ENCODE results near the gene TM4SF4.

The TM4SF4 gene

DNA sequence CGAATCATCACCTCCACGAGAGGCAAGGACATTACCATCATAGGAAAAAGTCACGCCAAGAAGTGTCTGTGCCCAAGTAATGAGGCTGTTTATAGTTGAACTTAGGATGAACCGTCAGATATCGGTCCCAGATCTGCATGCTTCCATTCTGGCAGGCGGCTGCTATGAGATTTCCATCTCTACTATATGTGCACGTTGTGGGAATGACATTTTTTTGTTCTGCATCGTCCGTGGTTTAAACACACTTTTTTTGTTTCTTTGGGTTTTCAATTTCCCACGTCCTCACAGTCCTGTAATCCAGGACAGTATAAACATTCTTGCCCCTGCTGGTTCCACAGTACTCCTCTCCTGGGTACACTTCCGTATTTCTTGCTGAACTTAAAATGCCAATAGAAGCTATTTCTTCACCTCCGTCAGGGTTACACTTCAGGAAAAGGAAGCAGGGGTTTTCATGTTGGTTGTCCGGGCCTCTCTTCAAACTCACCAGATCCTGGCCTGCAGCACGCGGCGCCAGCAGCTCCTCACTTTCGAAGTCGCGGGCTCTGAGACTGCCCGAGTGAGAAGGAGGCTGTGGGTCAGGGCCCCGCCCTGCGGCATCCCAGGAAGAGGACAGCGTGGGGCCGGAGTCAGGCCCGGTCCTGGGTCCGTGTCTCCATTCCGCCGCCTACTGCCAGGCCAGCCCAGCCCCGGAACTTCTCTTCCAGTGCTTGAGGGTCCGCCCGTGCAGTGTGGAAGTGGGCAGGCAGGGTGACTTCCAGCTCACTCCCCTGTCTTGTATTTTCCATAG is 9.8 kb upstream of the TM4SF4 start:
- H3K27ac ChIP-seq = no peak overlapping the region
- no peak overlapping the region for H3K4me2 ChIP-seq
- no peak overlapping the region for H3K4me3 ChIP-seq (IDR thresholded peaks at IDR 0.05; ENCODE audit: insufficient read depth, low read depth, low read length)
- TF ChIP-seq, protein P1, sequence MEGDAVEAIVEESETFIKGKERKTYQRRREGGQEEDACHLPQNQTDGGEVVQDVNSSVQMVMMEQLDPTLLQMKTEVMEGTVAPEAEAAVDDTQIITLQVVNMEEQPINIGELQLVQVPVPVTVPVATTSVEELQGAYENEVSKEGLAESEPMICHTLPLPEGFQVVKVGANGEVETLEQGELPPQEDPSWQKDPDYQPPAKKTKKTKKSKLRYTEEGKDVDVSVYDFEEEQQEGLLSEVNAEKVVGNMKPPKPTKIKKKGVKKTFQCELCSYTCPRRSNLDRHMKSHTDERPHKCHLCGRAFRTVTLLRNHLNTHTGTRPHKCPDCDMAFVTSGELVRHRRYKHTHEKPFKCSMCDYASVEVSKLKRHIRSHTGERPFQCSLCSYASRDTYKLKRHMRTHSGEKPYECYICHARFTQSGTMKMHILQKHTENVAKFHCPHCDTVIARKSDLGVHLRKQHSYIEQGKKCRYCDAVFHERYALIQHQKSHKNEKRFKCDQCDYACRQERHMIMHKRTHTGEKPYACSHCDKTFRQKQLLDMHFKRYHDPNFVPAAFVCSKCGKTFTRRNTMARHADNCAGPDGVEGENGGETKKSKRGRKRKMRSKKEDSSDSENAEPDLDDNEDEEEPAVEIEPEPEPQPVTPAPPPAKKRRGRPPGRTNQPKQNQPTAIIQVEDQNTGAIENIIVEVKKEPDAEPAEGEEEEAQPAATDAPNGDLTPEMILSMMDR (conservative IDR thresholded peaks at IDR 0.05; ENCODE audit: low read depth, low read length) = no peak
- no peaks in the 10 kb centered on the region for H3K79me2 ChIP-seq (ENCODE audit: insufficient read depth, low read depth)
- H4K20me1 ChIP-seq (ENCODE audit: insufficient read depth) = no peaks in the 10 kb centered on the region
- H3K4me1 ChIP-seq (ENCODE audit: low read depth, poor library complexity, severe bottlenecking) = no peaks in the 10 kb centered on the region
- H3K36me3 ChIP-seq (ENCODE audit: insufficient read depth) = no peaks in the 10 kb centered on the region
- H2AFZ ChIP-seq (ENCODE audit: low read depth) = no peak overlapping the region
- no peaks in the 10 kb centered on the region for H3K27me3 ChIP-seq (ENCODE audit: insufficient read depth, low read depth)
- no peak overlapping the region for H3K9ac ChIP-seq

DNA sequence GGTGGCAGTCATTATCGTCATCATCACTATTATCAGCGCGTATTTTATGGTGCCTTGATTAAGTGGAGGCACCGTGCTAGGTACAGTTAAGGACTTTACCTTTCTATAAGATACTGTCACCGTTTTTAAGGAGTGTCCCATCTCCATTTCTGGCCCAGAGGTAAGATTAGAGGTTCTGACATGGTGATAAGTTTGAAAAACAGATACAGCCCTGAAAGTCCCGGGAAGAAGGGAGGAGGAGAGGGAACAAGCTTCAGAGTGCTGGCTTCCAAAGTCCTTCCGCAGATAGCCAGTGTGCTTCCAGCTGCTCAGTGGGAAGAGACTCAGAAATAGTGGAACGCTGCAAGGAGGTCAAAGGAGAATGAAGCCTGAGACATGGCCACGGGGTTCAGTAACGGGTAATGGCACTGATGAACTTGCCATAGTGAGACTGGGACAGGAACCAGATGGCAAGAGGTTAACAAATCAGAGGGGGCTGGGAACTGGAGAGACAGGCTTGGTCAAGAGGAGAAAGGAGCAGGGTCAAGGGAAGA is 9.1 kb upstream of the TM4SF4 start:
- no peak overlapping the region for H3K4me3 ChIP-seq (IDR thresholded peaks at IDR 0.05; ENCODE audit: insufficient read depth, low read depth, low read length)
- H3K4me1 ChIP-seq (ENCODE audit: low read depth, poor library complexity, severe bottlenecking) = no peaks in the 10 kb centered on the region
- no peaks in the 10 kb centered on the region for H3K36me3 ChIP-seq (ENCODE audit: insufficient read depth)
- TF ChIP-seq, protein P1 (conservative IDR thresholded peaks at IDR 0.05; ENCODE audit: low read depth, low read length) = no peak
- H3K4me2 ChIP-seq = no peak overlapping the region
- H3K27ac ChIP-seq = no peak overlapping the region
- H2AFZ ChIP-seq (ENCODE audit: low read depth) = no peak overlapping the region
- no peaks in the 10 kb centered on the region for H4K20me1 ChIP-seq (ENCODE audit: insufficient read depth)
- no peaks in the 10 kb centered on the region for H3K79me2 ChIP-seq (ENCODE audit: insufficient read depth, low read depth)
- no peaks in the 10 kb centered on the region for H3K27me3 ChIP-seq (ENCODE audit: insufficient read depth, low read depth)
- no peak overlapping the region for H3K9ac ChIP-seq

- H2AFZ ChIP-seq (ENCODE audit: low read depth) = no peak overlapping the region
- H3K4me1 ChIP-seq (ENCODE audit: low read depth, poor library complexity, severe bottlenecking) = no peaks in the 10 kb centered on the region
- H3K36me3 ChIP-seq (ENCODE audit: insufficient read depth) = no peaks in the 10 kb centered on the region
- H3K9ac ChIP-seq = no peak overlapping the region
- TF ChIP-seq, protein P1 (conservative IDR thresholded peaks at IDR 0.05; ENCODE audit: low read depth, low read length) = no peak
- H3K27ac ChIP-seq = no peak overlapping the region
- no peak overlapping the region for H3K4me3 ChIP-seq (IDR thresholded peaks at IDR 0.05; ENCODE audit: insufficient read depth, low read depth, low read length)
- no peaks in the 10 kb centered on the region for H3K79me2 ChIP-seq (ENCODE audit: insufficient read depth, low read depth)
- H3K27me3 ChIP-seq (ENCODE audit: insufficient read depth, low read depth) = no peaks in the 10 kb centered on the region
- no peak overlapping the region for H3K4me2 ChIP-seq
- H4K20me1 ChIP-seq (ENCODE audit: insufficient read depth) = no peaks in the 10 kb centered on the region
Measured at GRCh38 chr3:149466192-149466591, 8.3 kb upstream of the TM4SF4 start.

DNA sequence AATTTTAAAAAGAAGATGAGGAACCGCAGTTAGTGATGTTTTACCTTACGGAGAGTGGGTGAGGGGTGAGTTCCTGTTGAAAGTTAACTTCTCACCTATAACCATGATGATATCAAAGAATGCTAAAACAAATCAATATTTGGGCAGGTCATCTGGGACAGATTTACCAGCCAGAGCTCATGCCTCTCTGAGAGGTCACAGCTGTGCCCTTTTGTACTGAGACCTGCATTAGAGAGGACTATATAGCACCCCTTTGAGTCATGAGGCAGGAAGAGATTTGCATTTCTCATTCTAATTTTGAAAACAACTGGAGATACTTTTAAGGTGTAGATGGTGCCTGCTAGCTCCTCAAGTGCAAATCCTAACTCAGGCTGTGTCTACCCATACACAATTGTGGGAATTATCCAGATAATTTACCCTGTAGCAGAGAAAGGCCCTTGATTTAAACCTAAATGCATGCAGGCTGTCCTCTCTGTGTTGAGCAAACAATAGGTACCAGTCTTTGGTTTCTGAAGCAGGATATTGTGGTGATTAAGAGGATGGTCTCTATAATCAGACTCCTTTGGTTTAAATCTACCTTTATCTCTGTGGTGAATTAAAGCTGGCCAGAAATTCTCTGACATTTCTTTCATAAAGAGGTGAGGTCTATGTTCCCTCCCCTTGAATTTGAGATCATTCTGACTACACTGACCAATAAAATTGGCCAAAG is 5.8 kb upstream of the TM4SF4 start:
- Histone ChIP-seq H3K36me3 (ENCODE audit: insufficient read depth) (no peaks in the 10 kb centered on the region), H3K27me3 (ENCODE audit: insufficient read depth, low read depth) (no peaks in the 10 kb centered on the region), H4K20me1 (ENCODE audit: insufficient read depth) (no peaks in the 10 kb centered on the region), H3K27ac (no peak overlapping the region), H3K4me2 (no peak overlapping the region), H3K9ac (no peak overlapping the region), H3K79me2 (ENCODE audit: insufficient read depth, low read depth) (no peaks in the 10 kb centered on the region), H2AFZ (ENCODE audit: low read depth) (no peak overlapping the region), H3K4me1 (ENCODE audit: low read depth, poor library complexity, severe bottlenecking) (no peaks in the 10 kb centered on the region), H3K4me3 (IDR thresholded peaks at IDR 0.05; ENCODE audit: insufficient read depth, low read depth, low read length) (no peak overlapping the region)
- TF ChIP-seq, protein P1 (conservative IDR thresholded peaks at IDR 0.05; ENCODE audit: low read depth, low read length) = no peak

Data from KMS-11 (cell line).